Tibial nerve (tissue), 4 donors: Measurements from ENCODE around the gene TMEM144. TPM values are rescaled to one million over a fixed set of nuclear protein-coding genes. Genes with fewer than 3 reads are reported as not detected.

Experiments used
- DNase-seq, 2 donors: peaks; one replicate each; pipeline ENCODE4 v3.0.0-alpha.2; 2019; ENCODE audit warnings: low spot score in 2 of 2
- H3K27ac ChIP-seq, 4 donors: fragments of 200-600 bp; sonication (generic) in 3 of 4; one replicate each; pipeline ENCODE4 v1.5.1; 2017 to 2019; ENCODE audit warnings: mild to moderate bottlenecking in 1 of 4
- H3K27me3 ChIP-seq, 2 donors: fragments of 200-600 bp; sonication (generic) in 1 of 2; one replicate each; pipeline versions ENCODE4 v1.5.1 to v1.6.0; 2017 to 2019
- H3K36me3 ChIP-seq, 3 donors: fragments of 200-600 bp; sonication (generic); one replicate each; pipeline ENCODE4 v1.5.1; 2018 to 2019
- H3K4me1 ChIP-seq, 4 donors: fragments of 200-600 bp; sonication (generic) in 3 of 4; one replicate each; pipeline ENCODE4 v1.5.1; 2017 to 2019
- H3K4me3 ChIP-seq, 4 donors: fragments of 200-600 bp; sonication (generic) in 3 of 4; one replicate each; pipeline ENCODE4 v1.5.1; 2017 to 2019; ENCODE audit warnings: mild to moderate bottlenecking in 1 of 4, moderate library complexity in 1 of 4
- H3K9me3 ChIP-seq, 4 donors: fragments of 200-600 bp; sonication (generic) in 3 of 4; one replicate each; pipeline ENCODE4 v1.5.1; 2017 to 2019
- EP300 ChIP-seq, 2 donors: sonication (generic); formaldehyde crosslinking; IDR thresholded peaks; one replicate each; pipeline ENCODE4 v1.6.1; 2017; ENCODE audit warnings: antibody characterized with exemption in 2 of 2, mild to moderate bottlenecking in 1 of 2
- POLR2A ChIP-seq, 2 donors: fragments of 450-650 bp; IDR thresholded peaks; one replicate each; pipeline ENCODE4 v1.6.1; 2017; ENCODE audit warnings: antibody characterized with exemption in 2 of 2, mild to moderate bottlenecking in 2 of 2, moderate library complexity in 2 of 2
- WGBS, 2 donors: methylation state at CpG; one replicate each; pipeline ENCODE4 v1.1.5; 2018; 5-methylcytosine and 5-hydroxymethylcytosine counted together
- total RNA-seq, 4 donors: library from RNA; depleted of rRNA; stranded (reverse); fragments of >200 nt; gene quantifications; one replicate each; pipeline ENCODE4 v1.1.0, GENCODE V29; 2016
- TF ChIP-seq, protein P1 (sequence below), 5 experiments: fragments of 200-600 bp in 3 of 5; fragments of 450-650 bp in 2 of 5; sonication (generic) in 3 of 5; IDR thresholded peaks; one replicate each; pipeline ENCODE4 v1.5.1; 2016 to 2019; ENCODE audit warnings: antibody characterized with exemption in 5 of 5, mild to moderate bottlenecking in 3 of 5, moderate library complexity in 2 of 5

TMEM144 gene
- total RNA-seq, 4 donors from 2014 or later = 4.9 to 23.8 (median 9.0) TPM

DNA sequence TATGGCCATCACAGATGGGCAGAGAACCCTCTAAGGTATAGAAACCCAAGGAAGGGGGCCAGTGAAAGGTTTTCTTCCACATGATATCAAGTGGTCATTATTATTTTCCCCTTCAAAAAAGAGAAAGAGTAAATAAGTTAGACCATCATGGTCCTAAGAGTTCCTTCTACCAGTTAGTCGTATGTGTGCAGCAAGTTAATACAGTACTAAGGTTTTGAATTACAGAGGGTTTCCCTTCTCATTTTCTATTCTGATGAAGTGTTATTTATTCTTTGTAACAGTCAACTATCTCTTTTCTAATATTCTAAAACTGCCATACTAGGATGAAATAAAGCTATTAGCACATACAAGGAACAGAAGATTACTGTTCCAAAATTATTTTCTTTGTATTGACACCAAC, 94.4 kb downstream of the TMEM144 start:
- Histone ChIP-seq H3K27ac (no peak overlapping the region), H3K36me3 (no peaks in the 10 kb centered on the region), H3K9me3 (peaks cover 0 to 8% (median 1%) of the 10 kb centered on the region in 4 donors), H3K27me3 (no peaks in the 10 kb centered on the region), H3K4me3 (no peak overlapping the region), H3K4me1 (no peaks in the 10 kb centered on the region)
- WGBS, 2 donors = 32 to 70% methylated on average over 1 of the region's 1 CpG
- TF ChIP-seq, protein P1, sequence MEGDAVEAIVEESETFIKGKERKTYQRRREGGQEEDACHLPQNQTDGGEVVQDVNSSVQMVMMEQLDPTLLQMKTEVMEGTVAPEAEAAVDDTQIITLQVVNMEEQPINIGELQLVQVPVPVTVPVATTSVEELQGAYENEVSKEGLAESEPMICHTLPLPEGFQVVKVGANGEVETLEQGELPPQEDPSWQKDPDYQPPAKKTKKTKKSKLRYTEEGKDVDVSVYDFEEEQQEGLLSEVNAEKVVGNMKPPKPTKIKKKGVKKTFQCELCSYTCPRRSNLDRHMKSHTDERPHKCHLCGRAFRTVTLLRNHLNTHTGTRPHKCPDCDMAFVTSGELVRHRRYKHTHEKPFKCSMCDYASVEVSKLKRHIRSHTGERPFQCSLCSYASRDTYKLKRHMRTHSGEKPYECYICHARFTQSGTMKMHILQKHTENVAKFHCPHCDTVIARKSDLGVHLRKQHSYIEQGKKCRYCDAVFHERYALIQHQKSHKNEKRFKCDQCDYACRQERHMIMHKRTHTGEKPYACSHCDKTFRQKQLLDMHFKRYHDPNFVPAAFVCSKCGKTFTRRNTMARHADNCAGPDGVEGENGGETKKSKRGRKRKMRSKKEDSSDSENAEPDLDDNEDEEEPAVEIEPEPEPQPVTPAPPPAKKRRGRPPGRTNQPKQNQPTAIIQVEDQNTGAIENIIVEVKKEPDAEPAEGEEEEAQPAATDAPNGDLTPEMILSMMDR (IDR thresholded peaks at IDR 0.05) = no peak
- no peak for TF ChIP-seq POLR2A (IDR thresholded peaks at IDR 0.05)
- no peak for TF ChIP-seq EP300 (IDR thresholded peaks at IDR 0.05)
- DNase-seq = no peak

Other genes with a start within 250 kb of the TMEM144 start
- gene GASK1B, start 37.5 kb upstream of the TMEM144 start, total RNA-seq = 10 to 100 TPM; 44.1 to 72.0 (median 61.0) TPM